Esophagus muscularis mucosa (tissue), 3 donors: Measurements from ENCODE around the gene TNNC2.

ENCODE experiments used
- CTCF ChIP-seq, 3 experiments: fragments of 200-600 bp in 2 of 3; fragments of 450-650 bp in 1 of 3; sonication (generic) in 2 of 3; IDR thresholded peaks; one replicate each; pipeline ENCODE4 v1.5.1; 2017 to 2019; ENCODE audit warnings: antibody characterized with exemption in 3 of 3, mild to moderate bottlenecking in 2 of 3, moderate library complexity in 1 of 3
- POLR2A ChIP-seq: fragments of 450-650 bp; IDR thresholded peaks from one replicate; pipeline ENCODE4 v1.6.1; 2017; ENCODE audit warnings: antibody characterized with exemption, moderate library complexity, mild to moderate bottlenecking, low read depth

DNA sequence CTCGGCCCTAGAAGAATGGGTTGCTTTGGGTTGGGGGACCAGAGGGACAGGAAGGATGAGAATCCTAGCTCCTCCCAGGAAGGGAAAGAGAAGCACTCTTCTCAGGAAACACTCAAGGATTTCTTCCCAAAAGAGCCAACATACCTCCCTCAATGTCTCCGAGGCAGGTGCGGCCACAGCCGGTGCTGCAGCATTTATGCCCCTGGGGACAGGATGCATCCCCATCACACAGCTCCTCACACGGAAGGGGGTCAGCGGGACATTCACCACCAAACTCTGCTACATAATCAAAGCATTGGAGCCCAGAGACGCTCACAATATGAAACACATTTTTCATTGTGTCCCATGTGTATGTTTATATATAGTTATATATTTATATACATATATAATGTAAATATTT is 50.2 kb downstream of the TNNC2 start:
- no peak for TF ChIP-seq CTCF (IDR thresholded peaks at IDR 0.05)
- no peak for TF ChIP-seq POLR2A
